HL-60 (cell line): Measurements from ENCODE around the gene ZFR2.

Source experiments
- CTCF ChIP-seq: IDR thresholded peaks from one replicate; pipeline ENCODE4 v1.5.1; 2011; ENCODE audit warnings: low read length, control low read depth, inconsistent platforms; ENCODE audit not compliant: insufficient read depth
- GABPA ChIP-seq: IDR thresholded peaks from 2 replicates; pipeline ENCODE4 v1.6.1; 2012; ENCODE audit warnings: low read depth
- POLR2AphosphoS5 ChIP-seq: IDR thresholded peaks from 2 replicates; pipeline ENCODE4 v1.6.1; 2012; ENCODE audit warnings: low read depth
- REST ChIP-seq: IDR thresholded peaks from 2 replicates; pipeline ENCODE4 v1.6.1; 2012; ENCODE audit warnings: low read depth; ENCODE audit not compliant: insufficient replicate concordance
- SPI1 ChIP-seq: IDR thresholded peaks from 2 replicates; pipeline ENCODE4 v1.6.1; 2012; ENCODE audit warnings: low read depth, mild to moderate bottlenecking, borderline replicate concordance

GRCh38 chr19:3837922-3838321 lies 30.9 kb downstream of the ZFR2 start:
- TF ChIP-seq CTCF, result no peak
- TF ChIP-seq REST, result no peak
- TF ChIP-seq GABPA, result no peak
- no peak for TF ChIP-seq POLR2AphosphoS5
- no peak for TF ChIP-seq SPI1
